ENCODE results near the gene PAX5.

PAX5 gene

DNA sequence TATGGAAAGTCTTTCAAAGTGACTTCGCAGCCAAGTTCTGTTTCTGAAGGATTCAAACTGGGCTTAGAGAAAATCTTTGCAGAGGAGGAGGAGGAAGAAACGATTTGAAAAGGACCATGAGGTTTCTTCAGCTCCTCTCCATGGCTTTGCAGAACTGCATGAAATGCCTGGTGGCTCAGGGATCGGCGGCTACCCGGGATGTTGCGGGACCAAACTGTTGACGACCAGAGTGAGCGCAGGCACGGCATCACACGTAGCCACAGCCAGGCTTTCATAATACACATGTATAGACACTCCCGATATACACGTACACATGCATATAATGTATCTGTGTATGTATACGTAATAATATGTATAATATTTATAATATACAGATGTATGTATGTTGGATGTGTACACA lies 180.0 kb downstream of the PAX5 start:
- H3K79me2 ChIP-seq (ENCODE audit: control insufficient read depth, low read length) = peaks cover 48% of the 10 kb centered on the region
- peaks cover 99% of the 10 kb centered on the region for H3K36me3 ChIP-seq (ENCODE audit: control insufficient read depth, low read length)
- H4K20me1 ChIP-seq (ENCODE audit: control insufficient read depth, insufficient read depth, low read depth, low read length) = peaks cover 10% of the 10 kb centered on the region

GRCh38 chr9:36853233-36853632 lies 180.8 kb downstream of the PAX5 start:
- Histone ChIP-seq H4K20me1 (ENCODE audit: control insufficient read depth, insufficient read depth, low read depth, low read length) (peaks cover 9% of the 10 kb centered on the region), H3F3A (ENCODE audit: control insufficient read depth, insufficient read depth) (peaks cover 3% of the 10 kb centered on the region), H3K4me3 (ENCODE audit: low read length) (no peak overlapping the region), H3K27ac (ENCODE audit: low read depth, low read length) (no peak overlapping the region), H3K4me1 (ENCODE audit: control insufficient read depth, low read length) (no peaks in the 10 kb centered on the region), H3K4me2 (ENCODE audit: low read length) (no peak overlapping the region), H3K9me2 (replicated peaks; ENCODE audit: control insufficient read depth, low read length) (no peaks in the 10 kb centered on the region), H3K27me3 (ENCODE audit: control insufficient read depth, low read length) (no peaks in the 10 kb centered on the region), H3K79me2 (ENCODE audit: control insufficient read depth, low read length) (peaks cover 41% of the 10 kb centered on the region), H3K36me3 (ENCODE audit: control insufficient read depth, low read length) (peaks cover 99% of the 10 kb centered on the region), H3K9me3 (ENCODE audit: control insufficient read depth, insufficient read depth, low read length) (no peaks in the 10 kb centered on the region)
- TF ChIP-seq, protein P1, sequence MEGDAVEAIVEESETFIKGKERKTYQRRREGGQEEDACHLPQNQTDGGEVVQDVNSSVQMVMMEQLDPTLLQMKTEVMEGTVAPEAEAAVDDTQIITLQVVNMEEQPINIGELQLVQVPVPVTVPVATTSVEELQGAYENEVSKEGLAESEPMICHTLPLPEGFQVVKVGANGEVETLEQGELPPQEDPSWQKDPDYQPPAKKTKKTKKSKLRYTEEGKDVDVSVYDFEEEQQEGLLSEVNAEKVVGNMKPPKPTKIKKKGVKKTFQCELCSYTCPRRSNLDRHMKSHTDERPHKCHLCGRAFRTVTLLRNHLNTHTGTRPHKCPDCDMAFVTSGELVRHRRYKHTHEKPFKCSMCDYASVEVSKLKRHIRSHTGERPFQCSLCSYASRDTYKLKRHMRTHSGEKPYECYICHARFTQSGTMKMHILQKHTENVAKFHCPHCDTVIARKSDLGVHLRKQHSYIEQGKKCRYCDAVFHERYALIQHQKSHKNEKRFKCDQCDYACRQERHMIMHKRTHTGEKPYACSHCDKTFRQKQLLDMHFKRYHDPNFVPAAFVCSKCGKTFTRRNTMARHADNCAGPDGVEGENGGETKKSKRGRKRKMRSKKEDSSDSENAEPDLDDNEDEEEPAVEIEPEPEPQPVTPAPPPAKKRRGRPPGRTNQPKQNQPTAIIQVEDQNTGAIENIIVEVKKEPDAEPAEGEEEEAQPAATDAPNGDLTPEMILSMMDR (IDR thresholded peaks at IDR 0.05; ENCODE audit: low read depth, low read length, poor library complexity, severe bottlenecking) = no peak
- TF ChIP-seq EZH2phosphoT487 (IDR thresholded peaks at IDR 0.05; ENCODE audit: borderline replicate concordance, low read length) = no peak

More for the DNA sequence above, 180.0 kb downstream of the PAX5 start:
- TF ChIP-seq, protein P1 (IDR thresholded peaks at IDR 0.05; ENCODE audit: low read depth, low read length, poor library complexity, severe bottlenecking) = no peak
- no peak for TF ChIP-seq EZH2phosphoT487 (IDR thresholded peaks at IDR 0.05; ENCODE audit: borderline replicate concordance, low read length)
- Histone ChIP-seq H3K27me3 (ENCODE audit: control insufficient read depth, low read length) (no peaks in the 10 kb centered on the region), H3K27ac (ENCODE audit: low read depth, low read length) (no peak overlapping the region), H3K9me2 (replicated peaks; ENCODE audit: control insufficient read depth, low read length) (no peaks in the 10 kb centered on the region), H3F3A (ENCODE audit: control insufficient read depth, insufficient read depth) (peaks cover 3% of the 10 kb centered on the region), H3K4me2 (ENCODE audit: low read length) (no peak overlapping the region), H3K4me3 (ENCODE audit: low read length) (no peak overlapping the region), H3K4me1 (ENCODE audit: control insufficient read depth, low read length) (no peaks in the 10 kb centered on the region), H3K9me3 (ENCODE audit: control insufficient read depth, insufficient read depth, low read length) (no peaks in the 10 kb centered on the region)

GRCh38 chr9:36849943-36850342 lies 184.1 kb downstream of the PAX5 start:
- no peak overlapping the region for H3K27ac ChIP-seq (ENCODE audit: low read depth, low read length)

More at GRCh38 chr9:36849943-36850342, 184.1 kb downstream of the PAX5 start:
- no peaks in the 10 kb centered on the region for H3K9me2 ChIP-seq (replicated peaks; ENCODE audit: control insufficient read depth, low read length)
- H3K36me3 ChIP-seq (ENCODE audit: control insufficient read depth, low read length) = peaks cover 99% of the 10 kb centered on the region
- no peak for TF ChIP-seq EZH2phosphoT487 (IDR thresholded peaks at IDR 0.05; ENCODE audit: borderline replicate concordance, low read length)
- TF ChIP-seq, protein P1 (IDR thresholded peaks at IDR 0.05; ENCODE audit: low read depth, low read length, poor library complexity, severe bottlenecking) = no peak
- no peaks in the 10 kb centered on the region; the same call in 1 of the 2 replicates for H4K20me1 ChIP-seq (ENCODE audit: control insufficient read depth, insufficient read depth, low read depth, low read length)
- H3K4me1 ChIP-seq (ENCODE audit: control insufficient read depth, low read length) = no peaks in the 10 kb centered on the region
- H3K79me2 ChIP-seq (ENCODE audit: control insufficient read depth, low read length) = peaks cover 13% of the 10 kb centered on the region
- peaks cover 3% of the 10 kb centered on the region for H3F3A ChIP-seq (ENCODE audit: control insufficient read depth, insufficient read depth)
- no peak overlapping the region for H3K4me2 ChIP-seq (ENCODE audit: low read length)
- H3K4me3 ChIP-seq (ENCODE audit: low read length) = no peak overlapping the region
- no peaks in the 10 kb centered on the region for H3K9me3 ChIP-seq (ENCODE audit: control insufficient read depth, insufficient read depth, low read length)
- H3K27me3 ChIP-seq (ENCODE audit: control insufficient read depth, low read length) = no peaks in the 10 kb centered on the region

Data from DOHH2 (cell line).